SK-N-SH (cell line): Measurements from ENCODE around the gene SLC25A26. TPM values are rescaled to one million over a fixed set of nuclear protein-coding genes. Genes with fewer than 3 reads are reported as not detected.

Source experiments
- CTCF ChIA-PET: fragments of 300-600, 350-600 bp; formaldehyde crosslinking; extraction: SDS; loops from one replicate; lab custom pipeline; 2021; lab: Yijun Ruan, JAX
- POLR2A ChIA-PET: fragments of 350-600 bp; sonication (Branson Sonifier 250); formaldehyde crosslinking; extraction: SDS; loops from one replicate; lab custom pipeline; 2020; ENCODE audit warnings: antibody characterized with exemption, inconsistent platforms; lab: Yijun Ruan, JAX
- DNase-seq: peaks from one replicate; pipeline ENCODE4 v3.0.0; 2012
- H2AFZ ChIP-seq: fragments of 200-600 bp; sonication (generic); 2 replicates; pipeline ENCODE4 v1.8.1; 2016; ENCODE audit warnings: antibody characterized with exemption, mild to moderate bottlenecking, low read depth
- H3F3A ChIP-seq: fragments of 200-600 bp; sonication (generic); replicated peaks from 2 replicates; pipeline ENCODE3; 2016; ENCODE audit warnings: antibody characterized with exemption, mild to moderate bottlenecking; ENCODE audit not compliant: insufficient read depth
- H3K27ac ChIP-seq, 2 experiments: fragments of 200-500 bp in 1 of 2; fragments of 200-600 bp in 1 of 2; sonication (Bioruptor generic) in 1 of 2; sonication (generic), shearing (Covaris generic) in 1 of 2; 2 replicates each; pipeline versions ENCODE4 v1.5.1 to v1.6.1; 2014 to 2016; ENCODE audit warnings: low read depth in 2 of 2, inconsistent platforms in 1 of 2, low read length in 1 of 2, mild to moderate bottlenecking in 1 of 2, mixed read lengths in 1 of 2
- H3K27me3 ChIP-seq: fragments of 200-600 bp; sonication (generic), shearing (Covaris generic); 2 replicates; pipeline ENCODE4 v1.6.1; 2016; ENCODE audit warnings: mixed run types; ENCODE audit not compliant: insufficient read depth
- H3K36me3 ChIP-seq, 2 experiments: fragments of 200-500 bp in 1 of 2; fragments of 200-600 bp in 1 of 2; sonication (Bioruptor generic) in 1 of 2; sonication (generic) in 1 of 2; replicated peaks in 1 of 2; 2 replicates each; pipeline versions ENCODE3 to v1.5.1; 2014 to 2016; ENCODE audit warnings: low read length in 1 of 2, mild to moderate bottlenecking in 1 of 2; ENCODE audit not compliant: insufficient read depth in 2 of 2, control insufficient read depth in 1 of 2
- H3K4me1 ChIP-seq, 2 experiments: fragments of 200-500 bp in 1 of 2; fragments of 200-600 bp in 1 of 2; sonication (Bioruptor generic) in 1 of 2; sonication (generic), shearing (Covaris generic) in 1 of 2; 2 replicates each; pipeline versions ENCODE4 v1.5.1 to v1.6.1; 2014 to 2016; ENCODE audit warnings: low read depth in 1 of 2, low read length in 1 of 2, mixed run types in 1 of 2; ENCODE audit not compliant: insufficient read depth in 2 of 2, control insufficient read depth in 1 of 2
- H3K4me2 ChIP-seq: fragments of 200-600 bp; sonication (generic), shearing (Covaris generic); 2 replicates; pipeline ENCODE4 v1.6.1; 2017; ENCODE audit warnings: mixed run types
- H3K4me3 ChIP-seq, 2 experiments: fragments of 200-500 bp in 1 of 2; fragments of 200-600 bp in 1 of 2; sonication (Bioruptor generic) in 1 of 2; sonication (generic), shearing (Covaris generic) in 1 of 2; 2 replicates each; pipeline versions ENCODE4 v1.5.1 to v1.8.1; 2014 to 2016; ENCODE audit warnings: low read depth in 2 of 2, inconsistent platforms in 1 of 2, low read length in 1 of 2, mild to moderate bottlenecking in 1 of 2, mixed read lengths in 1 of 2, moderate library complexity in 1 of 2
- H3K79me2 ChIP-seq: fragments of 200-600 bp; sonication (generic); 2 replicates; pipeline ENCODE4 v1.8.1; 2017; ENCODE audit warnings: mild to moderate bottlenecking; ENCODE audit not compliant: insufficient read depth
- H3K9ac ChIP-seq: fragments of 200-600 bp; sonication (generic); 2 replicates; pipeline ENCODE4 v1.6.1; 2017; ENCODE audit warnings: mixed run types
- H3K9me2 ChIP-seq: fragments of 200-600 bp; sonication (generic); 2 replicates; pipeline ENCODE4 v1.6.1; 2017; ENCODE audit warnings: mixed run types
- H3K9me3 ChIP-seq: fragments of 200-600 bp; sonication (generic); 2 replicates; pipeline ENCODE4 v1.6.1; 2017; ENCODE audit warnings: mixed run types, mild to moderate bottlenecking, moderate library complexity
- H4K20me1 ChIP-seq: fragments of 200-600 bp; sonication (generic); 2 replicates; pipeline ENCODE4 v1.6.1; 2017; ENCODE audit warnings: mild to moderate bottlenecking, mixed run types; ENCODE audit not compliant: insufficient read depth
- FOSL2 ChIP-seq: IDR thresholded peaks from 2 replicates; pipeline ENCODE4 v1.4.0; 2012; ENCODE audit warnings: low read depth, mild to moderate bottlenecking, moderate library complexity, borderline replicate concordance
- FOXJ3 ChIP-seq: sonication (generic); formaldehyde crosslinking; IDR thresholded peaks from 2 replicates; pipeline ENCODE4 v1.5.1; 2020; ENCODE audit warnings: mild to moderate bottlenecking, missing genetic modification reagents
- GATA2 ChIP-seq: sonication (generic); formaldehyde crosslinking; IDR thresholded peaks from 2 replicates; pipeline ENCODE4 v1.5.0; 2020; ENCODE audit warnings: mild to moderate bottlenecking, missing genetic modification reagents
- IRF3 ChIP-seq: fragments of 150-350 bp; IDR thresholded peaks from 2 replicates; pipeline ENCODE4 v1.6.1; 2016; ENCODE audit warnings: mild to moderate bottlenecking, low read depth, low read length
- MEF2A ChIP-seq: IDR thresholded peaks from 2 replicates; pipeline ENCODE4 v1.4.0; 2012; ENCODE audit warnings: low read depth, borderline replicate concordance
- MXI1 ChIP-seq: IDR thresholded peaks from 2 replicates; pipeline ENCODE4 v1.6.1; 2012; ENCODE audit warnings: mild to moderate bottlenecking, low read depth, low read length, improper control_type of control experiment
- POLR2AphosphoS5 ChIP-seq: IDR thresholded peaks from 2 replicates; pipeline ENCODE4 v1.6.1; 2012; ENCODE audit warnings: low read depth, low read length
- RCOR1 ChIP-seq: fragments of 150-350 bp; IDR thresholded peaks from 2 replicates; pipeline ENCODE4 v1.6.1; 2017; ENCODE audit warnings: antibody characterized with exemption, low read length
- RXRA ChIP-seq: IDR thresholded peaks from 2 replicates; pipeline ENCODE4 v1.4.0; 2012; ENCODE audit warnings: low read depth, mild to moderate bottlenecking, borderline replicate concordance
- SIN3A ChIP-seq: IDR thresholded peaks from 2 replicates; pipeline ENCODE4 v1.6.1; 2012; ENCODE audit warnings: low read depth, mild to moderate bottlenecking, low read length, moderate library complexity, borderline replicate concordance
- WGBS: methylation state at CpG from one replicate; pipeline ENCODE4 v1.1.6; 2017; ENCODE audit warnings: low lambda C conversion rate; 5-methylcytosine and 5-hydroxymethylcytosine counted together
- polyA plus RNA-seq, 3 experiments: library from polyadenylated mRNA; depleted of rRNA; stranded (reverse); fragments of >200 nt; gene quantifications; 2 replicates each; pipeline ENCODE4 v1.2.3, GENCODE V29; 2012
- TF ChIP-seq, protein P1 (sequence below): IDR thresholded peaks from 2 replicates; pipeline ENCODE4; 2012

SLC25A26 gene
- polyA plus RNA-seq, 1 of the 3 experiments (the other 2 are of a cell fraction), result 31.8 TPM

DNA sequence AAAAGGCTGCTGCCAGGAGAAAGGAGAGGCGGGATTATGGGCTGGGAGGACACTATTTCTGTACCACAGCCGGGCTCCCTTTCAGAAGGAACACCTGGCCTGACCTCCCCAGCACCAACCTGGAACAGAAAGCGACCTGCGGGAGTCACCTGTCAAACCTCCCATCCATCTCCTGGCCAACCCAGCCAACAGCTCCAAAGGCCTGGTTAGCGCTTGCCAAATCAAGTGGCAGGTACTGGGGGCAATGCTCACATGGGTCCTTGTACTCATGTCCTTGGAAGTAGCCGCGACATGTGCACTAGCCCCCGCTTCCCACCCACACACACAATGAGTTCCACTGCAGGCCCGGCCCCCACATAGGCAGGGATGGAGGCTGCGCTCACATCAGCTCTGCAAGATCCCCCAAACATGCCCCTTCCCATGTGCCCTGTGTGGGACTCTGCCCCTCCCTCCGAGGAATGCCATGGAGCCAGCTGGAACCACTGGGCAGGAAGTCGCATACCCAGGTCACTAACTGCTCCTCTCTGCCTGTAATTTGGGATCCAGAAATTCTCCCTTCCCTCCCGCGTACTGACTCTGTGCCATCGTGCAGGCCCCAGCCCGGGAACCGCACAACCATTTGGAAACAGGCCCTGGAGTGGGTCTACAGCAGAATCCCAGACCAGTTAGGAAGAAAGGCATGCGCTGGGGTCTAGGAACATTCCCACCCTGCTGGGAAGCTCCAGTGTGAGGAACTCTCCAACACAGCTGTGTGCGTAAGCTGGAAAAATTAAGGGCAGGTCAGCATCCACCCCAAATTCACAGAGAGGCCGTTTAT, 181.1 kb downstream of the SLC25A26 start:
- POLR2A ChIA-PET, result no interaction called here
- peaks cover 5 to 13% of the 10 kb centered on the region in 2 experiments; a peak in 2 of 4 replicates for H3K4me1 ChIP-seq
- H3K27me3 ChIP-seq, result no peaks in the 10 kb centered on the region
- H3K9me2 ChIP-seq, result no peaks in the 10 kb centered on the region
- H3K79me2 ChIP-seq, result no peaks in the 10 kb centered on the region
- TF ChIP-seq, protein P1, sequence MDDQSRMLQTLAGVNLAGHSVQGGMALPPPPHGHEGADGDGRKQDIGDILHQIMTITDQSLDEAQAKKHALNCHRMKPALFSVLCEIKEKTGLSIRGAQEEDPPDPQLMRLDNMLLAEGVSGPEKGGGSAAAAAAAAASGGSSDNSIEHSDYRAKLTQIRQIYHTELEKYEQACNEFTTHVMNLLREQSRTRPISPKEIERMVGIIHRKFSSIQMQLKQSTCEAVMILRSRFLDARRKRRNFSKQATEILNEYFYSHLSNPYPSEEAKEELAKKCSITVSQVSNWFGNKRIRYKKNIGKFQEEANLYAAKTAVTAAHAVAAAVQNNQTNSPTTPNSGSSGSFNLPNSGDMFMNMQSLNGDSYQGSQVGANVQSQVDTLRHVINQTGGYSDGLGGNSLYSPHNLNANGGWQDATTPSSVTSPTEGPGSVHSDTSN, result no peak
- TF ChIP-seq FOSL2 (no peak), MXI1 (no peak), GATA2 (CRISPR knock-in tag) (no peak), IRF3 (no peak), RCOR1 (no peak), MEF2A (no peak), POLR2AphosphoS5 (no peak), FOXJ3 (CRISPR knock-in tag) (no peak)
- TF ChIP-seq, all 33 proteins: peak for 0
- Histone ChIP-seq H3F3A (no peaks in the 10 kb centered on the region), H3K36me3 (no peaks in the 10 kb centered on the region), H3K4me3 (no peak overlapping the region), H3K9me3 (no peaks in the 10 kb centered on the region), H2AFZ (no peak overlapping the region), H4K20me1 (no peaks in the 10 kb centered on the region), H3K27ac (no peak overlapping the region), H3K4me2 (no peak overlapping the region), H3K9ac (no peak overlapping the region)
- DNase-seq, result no peak
- WGBS, result 90% methylated on average over 11 of the region's 20 CpGs
- CTCF ChIA-PET, result interaction anchor here (0.7 to 1.4 kb wide), 6 partner anchors 8 to 420 kb away, joined by 3 to 6 read pairs (median 3); no protein-coding TSS in a partner anchor

GRCh38 chr3:66402596-66403290, 181.9 kb downstream of the SLC25A26 start:
- no peak for DNase-seq
- Histone ChIP-seq H3K27me3 (no peaks in the 10 kb centered on the region), H3K27ac (no peak overlapping the region), H4K20me1 (no peaks in the 10 kb centered on the region), H3F3A (no peaks in the 10 kb centered on the region), H3K36me3 (no peaks in the 10 kb centered on the region), H3K9ac (no peak overlapping the region), H3K4me1 (peaks cover 5 to 13% of the 10 kb centered on the region in 2 experiments; a peak in 2 of 4 replicates), H3K4me2 (no peak overlapping the region), H3K4me3 (no peak overlapping the region), H3K9me2 (no peaks in the 10 kb centered on the region), H3K9me3 (no peaks in the 10 kb centered on the region), H2AFZ (no peak overlapping the region), H3K79me2 (no peaks in the 10 kb centered on the region)
- ChIA-PET POLR2A (no interaction called here), CTCF (interaction anchor here (1.3 to 2.6 kb wide), 3 partner anchors 9 to 419 kb away, joined by 3 to 15 read pairs (median 8); no protein-coding TSS in a partner anchor)
- TF ChIP-seq, protein P1, result no peak
- no peak for TF ChIP-seq SIN3A
- no peak for TF ChIP-seq RXRA
- 94% methylated on average over 13 of the region's 13 CpGs for WGBS
